Measurements from ENCODE around the gene CTRL.

DNA sequence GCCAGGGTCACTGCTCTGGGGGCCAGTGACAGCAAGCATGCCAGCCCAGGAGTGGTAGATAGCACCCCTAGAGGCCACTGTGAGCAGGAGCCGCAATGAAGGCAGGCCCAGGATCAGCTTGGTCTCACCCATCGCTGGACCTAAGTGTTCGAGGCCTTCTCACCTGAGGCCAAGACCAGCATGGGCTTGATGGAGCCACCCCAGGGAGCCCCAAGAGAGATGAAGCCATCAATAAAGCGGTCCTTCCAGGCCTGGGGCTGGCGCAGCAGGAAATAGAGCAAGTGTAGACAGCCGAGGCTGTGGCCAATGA is 10.5 kb upstream of the CTRL start:
- TF ChIP-seq EZH2 (IDR thresholded peaks at IDR 0.05; ENCODE audit: insufficient read depth, low read length): no peak
- TF ChIP-seq, protein P1, sequence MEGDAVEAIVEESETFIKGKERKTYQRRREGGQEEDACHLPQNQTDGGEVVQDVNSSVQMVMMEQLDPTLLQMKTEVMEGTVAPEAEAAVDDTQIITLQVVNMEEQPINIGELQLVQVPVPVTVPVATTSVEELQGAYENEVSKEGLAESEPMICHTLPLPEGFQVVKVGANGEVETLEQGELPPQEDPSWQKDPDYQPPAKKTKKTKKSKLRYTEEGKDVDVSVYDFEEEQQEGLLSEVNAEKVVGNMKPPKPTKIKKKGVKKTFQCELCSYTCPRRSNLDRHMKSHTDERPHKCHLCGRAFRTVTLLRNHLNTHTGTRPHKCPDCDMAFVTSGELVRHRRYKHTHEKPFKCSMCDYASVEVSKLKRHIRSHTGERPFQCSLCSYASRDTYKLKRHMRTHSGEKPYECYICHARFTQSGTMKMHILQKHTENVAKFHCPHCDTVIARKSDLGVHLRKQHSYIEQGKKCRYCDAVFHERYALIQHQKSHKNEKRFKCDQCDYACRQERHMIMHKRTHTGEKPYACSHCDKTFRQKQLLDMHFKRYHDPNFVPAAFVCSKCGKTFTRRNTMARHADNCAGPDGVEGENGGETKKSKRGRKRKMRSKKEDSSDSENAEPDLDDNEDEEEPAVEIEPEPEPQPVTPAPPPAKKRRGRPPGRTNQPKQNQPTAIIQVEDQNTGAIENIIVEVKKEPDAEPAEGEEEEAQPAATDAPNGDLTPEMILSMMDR (IDR thresholded peaks at IDR 0.05; ENCODE audit: insufficient read depth, low read depth, low read length): peak; percentile 47

Measured in astrocyte (in vitro differentiated cells and primary cell).